ENCODE results near the gene PXMP4.

- no peak for TF ChIP-seq ELK1 (CRISPR knock-in tag; IDR thresholded peaks at IDR 0.05)
- no peak for TF ChIP-seq ZNF57 (CRISPR knock-in tag; IDR thresholded peaks at IDR 0.05)
- TF ChIP-seq NFIC (IDR thresholded peaks at IDR 0.05) = no peak
- no peak for TF ChIP-seq SP1 (CRISPR knock-in tag; IDR thresholded peaks at IDR 0.05)
Observed at GRCh38 chr20:33740189-33740588, 20.1 kb upstream of the PXMP4 start.
